Hair follicular keratinocyte (primary cell): ENCODE data around the gene MT1B. TPM values are rescaled to one million over a fixed set of nuclear protein-coding genes. Genes with fewer than 3 reads are reported as not detected.

Source experiments
- total RNA-seq: library from RNA; depleted of rRNA; stranded (reverse); fragments of >200 nt; gene quantifications from 2 replicates; pipeline ENCODE4 v1.2.3, GENCODE V29; 2015

MT1B gene
- not detected in 2 replicates for total RNA-seq

GRCh38 chr16:56651586-56651985, at the start of gene MT1B:
Gene MT1B, plus strand, starts transcription at chr16:56651886. Its CDS starts 68 bp downstream, at chr16:56651954.

GRCh38 chr16:56608043-56608875, 43.4 kb upstream of the MT1B start, which contains the start of gene MT2A:
Gene MT2A, plus strand, starts transcription at chr16:56608584. Its CDS starts 72 bp downstream, at chr16:56608656.

DNA sequence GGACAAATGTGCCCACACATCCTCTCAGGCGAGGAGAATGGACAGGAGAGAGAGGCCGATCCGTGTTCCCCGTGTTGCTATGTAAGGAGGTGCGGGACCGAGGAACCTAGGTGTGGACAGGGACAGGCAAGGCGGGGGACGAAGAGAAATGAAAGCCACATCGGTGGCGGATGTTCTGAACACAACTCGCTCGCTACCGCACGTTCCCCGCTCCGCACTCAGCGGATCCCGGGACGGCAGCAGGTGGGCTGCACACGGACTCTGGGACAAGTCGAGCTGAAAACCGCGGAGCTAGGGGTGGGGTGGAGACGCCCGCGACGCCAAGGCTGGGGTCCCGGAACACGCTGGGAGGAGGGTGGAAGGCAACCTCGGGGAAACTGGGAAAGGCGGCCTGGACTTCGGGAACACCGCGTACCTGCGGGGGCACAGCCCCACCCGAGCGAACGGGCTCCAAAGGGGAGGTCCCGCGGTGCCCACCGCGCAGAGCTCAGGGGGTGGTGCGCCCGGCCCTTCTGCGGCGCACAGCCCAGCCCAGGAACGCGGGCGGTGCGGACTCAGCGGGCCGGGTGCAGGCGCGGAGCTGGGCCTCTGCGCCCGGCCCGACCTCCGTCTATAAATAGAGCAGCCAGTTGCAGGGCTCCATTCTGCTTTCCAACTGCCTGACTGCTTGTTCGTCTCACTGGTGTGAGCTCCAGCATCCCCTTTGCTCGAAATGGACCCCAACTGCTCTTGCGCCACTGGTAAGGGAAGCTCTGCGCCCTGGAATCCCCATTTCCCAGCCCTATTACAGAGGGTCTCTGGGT, 26.3 kb upstream of the MT1B start, which contains the start of gene MT1E:
MT1E (plus strand) TSS at position 642 of the 803 bp plus-strand sequence; CDS start at position 713, 71 bp downstream.

DNA sequence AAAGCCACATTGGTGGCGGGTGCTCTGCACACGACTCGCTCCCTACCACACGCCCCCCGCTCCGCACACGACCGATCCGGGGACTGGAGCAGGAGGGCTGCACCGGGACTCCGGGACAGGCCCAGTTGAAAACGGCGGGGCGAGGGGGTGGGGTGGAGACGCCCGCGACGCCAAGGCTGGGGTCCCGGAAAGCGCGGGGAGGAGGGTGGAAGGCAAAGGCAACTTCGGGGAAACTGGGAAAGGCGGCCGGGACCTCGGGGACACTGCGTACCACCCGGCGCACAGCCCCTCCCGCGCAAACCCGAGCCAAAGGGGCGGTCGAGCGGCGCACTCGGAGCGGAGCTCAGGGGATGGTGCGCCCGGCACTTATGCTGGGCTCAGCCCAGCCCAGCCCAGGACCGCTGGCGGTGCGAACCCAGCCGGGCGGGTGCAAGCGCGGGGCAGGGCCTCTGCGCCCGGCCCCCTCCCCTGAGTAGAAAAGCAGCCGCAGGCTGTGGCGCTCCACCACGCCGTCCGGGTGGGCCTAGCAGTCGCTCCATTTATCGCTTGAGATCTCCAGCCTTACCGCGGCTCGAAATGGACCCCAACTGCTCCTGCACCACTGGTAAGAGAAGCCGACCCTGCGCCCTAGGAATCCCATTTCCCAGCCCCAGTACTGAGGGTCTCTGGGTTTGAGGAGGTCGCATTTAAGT, 19.4 kb upstream of the MT1B start, which contains the start of gene MT1M:
MT1M (plus strand) TSS at position 504 of the 692 bp plus-strand sequence; CDS start at position 577, 73 bp downstream.

GRCh38 chr16:56637814-56638750, 13.6 kb upstream of the MT1B start, which contains the start of gene MT1A:
Gene MT1A, plus strand, starts transcription at chr16:56638666. Its CDS starts 73 bp downstream, at chr16:56638739.

DNA sequence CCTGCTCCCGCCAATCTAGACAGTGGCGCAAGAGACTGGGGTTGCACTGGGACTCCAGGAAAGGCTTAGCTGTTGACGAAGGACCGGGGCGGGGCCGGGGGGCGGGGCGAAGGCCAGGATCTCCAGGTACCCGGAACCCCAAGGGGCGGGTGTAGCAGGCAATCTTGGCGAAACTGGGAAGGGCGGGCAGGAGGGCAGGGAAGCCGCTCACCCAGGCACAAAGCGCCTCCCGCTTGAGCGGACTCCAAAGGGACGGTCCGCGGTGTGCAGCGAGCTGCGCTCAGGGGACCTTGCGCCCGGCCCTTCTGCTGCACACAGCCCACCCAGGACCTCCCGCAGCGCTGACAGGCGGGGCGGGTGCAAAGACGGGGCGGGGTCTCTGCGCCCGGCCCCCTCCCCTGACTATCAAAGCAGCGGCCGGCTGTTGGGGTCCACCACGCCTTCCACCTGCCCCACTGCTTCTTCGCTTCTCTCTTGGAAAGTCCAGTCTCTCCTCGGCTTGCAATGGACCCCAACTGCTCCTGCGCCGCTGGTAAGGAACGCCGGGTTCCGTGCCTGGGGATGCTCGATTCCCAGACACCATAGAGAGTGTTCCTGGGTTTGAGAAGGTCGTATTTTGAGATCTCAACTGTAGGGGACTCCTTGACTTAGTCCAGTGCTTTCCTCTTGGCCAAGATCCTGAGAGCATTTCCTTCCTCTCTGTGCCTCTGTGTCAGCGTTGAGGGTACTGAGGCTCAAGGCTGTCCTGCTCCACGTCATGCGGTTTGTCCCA, 6.1 kb downstream of the MT1B start, which contains the start of gene MT1F:
MT1F (plus strand) TSS at position 405 of the 772 bp plus-strand sequence; CDS start at position 505, 100 bp downstream.

GRCh38 chr16:56667581-56668571, 16.2 kb downstream of the MT1B start, which contains the start of gene MT1G:
Gene MT1G, minus strand, starts transcription at chr16:56668065. Its CDS starts 72 bp downstream, at chr16:56667993.

DNA sequence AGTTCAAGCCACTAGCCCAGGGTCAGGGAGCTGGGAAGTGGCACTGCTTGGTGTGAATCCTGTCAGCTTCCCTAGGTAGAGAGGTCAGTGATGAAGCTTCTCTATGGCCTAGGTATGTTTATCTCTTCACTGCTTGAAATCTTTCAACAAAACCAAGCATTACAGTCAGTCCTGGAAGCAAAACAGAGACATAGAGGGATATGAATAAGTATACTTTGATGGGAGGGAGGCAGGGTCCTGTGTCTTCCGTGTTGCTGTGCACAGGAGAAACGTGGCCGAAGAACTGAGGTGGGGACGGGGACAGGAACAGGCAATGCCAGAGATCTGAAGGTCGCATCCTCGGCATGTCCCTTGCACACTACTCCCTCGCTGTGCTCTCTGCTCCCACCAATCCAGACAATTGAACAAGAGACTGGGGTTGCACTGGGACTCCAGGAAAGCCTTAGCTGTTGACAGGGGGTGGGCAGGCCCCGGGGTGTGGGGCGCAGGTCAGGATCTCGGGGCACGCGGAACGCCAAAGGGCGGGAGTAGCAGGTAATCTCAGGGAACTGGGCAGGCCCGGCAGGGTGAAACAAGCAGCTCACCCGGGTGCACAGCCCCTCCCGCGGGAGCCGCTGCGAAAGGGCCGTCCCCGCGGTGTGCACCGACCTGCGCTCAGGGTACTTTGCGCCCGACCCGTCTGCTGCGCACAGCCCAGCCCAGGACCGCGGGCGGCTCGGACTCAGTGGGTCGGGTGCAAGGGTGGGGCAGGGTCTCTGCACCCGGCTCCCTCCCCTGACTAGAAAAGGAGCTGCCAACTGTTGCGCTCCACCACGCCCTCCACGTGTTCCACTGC, 17.5 kb downstream of the MT1B start, which contains the start of gene MT1H:
MT1H (plus strand) TSS at position 810 of the 835 bp plus-strand sequence. CDS start 71 bp downstream, outside the sequence.

GRCh38 chr16:56681939-56682702, 30.4 kb downstream of the MT1B start, which contains the start of gene MT1X:
Gene MT1X, plus strand, starts transcription at chr16:56682470. Its CDS starts 71 bp downstream, at chr16:56682541.

Other genes starting within 250 kb of the MT1B start
- gene AMFR, start 226.3 kb upstream of the MT1B start, total RNA-seq: 85.7 and 97.8 TPM in 2 replicates
- gene NUDT21, start 200.6 kb upstream of the MT1B start, total RNA-seq: 64.0 and 64.3 TPM in 2 replicates
- 36.2 and 41.2 TPM in 2 replicates for gene OGFOD1, start 200.3 kb upstream of the MT1B start, total RNA-seq
- 30.8 and 60.3 TPM in 2 replicates for gene BBS2, start 131.9 kb upstream of the MT1B start, total RNA-seq
- not detected in 2 replicates for gene MT4, start 86.8 kb upstream of the MT1B start, total RNA-seq
- gene MT3, start 62.4 kb upstream of the MT1B start, total RNA-seq: not detected in 2 replicates
- gene MT2A, start 43.3 kb upstream of the MT1B start, total RNA-seq: 1,517 and 2,286 TPM in 2 replicates
- 18.8 and 161 TPM in 2 replicates for gene MT1E, start 26.1 kb upstream of the MT1B start, total RNA-seq
- 0.23 and 1.1 TPM in 2 replicates for gene MT1M, start 19.2 kb upstream of the MT1B start, total RNA-seq
- 3.5 and 5.2 TPM in 2 replicates for gene MT1A, start 13.2 kb upstream of the MT1B start, total RNA-seq
- 12.2 and 42.8 TPM in 2 replicates for gene MT1F, start 6.1 kb downstream of the MT1B start, total RNA-seq
- 12.8 and 14.0 TPM in 2 replicates for gene MT1G, start 16.2 kb downstream of the MT1B start, total RNA-seq
- 10.1 TPM in 1 of 2 replicates, not detected in the other for gene MT1H, start 17.9 kb downstream of the MT1B start, total RNA-seq
- 538 and 897 TPM in 2 replicates for gene MT1X, start 30.6 kb downstream of the MT1B start, total RNA-seq
- 62.4 and 96.1 TPM in 2 replicates for gene NUP93, start 78.2 kb downstream of the MT1B start, total RNA-seq
- gene SLC12A3, start 213.3 kb downstream of the MT1B start, total RNA-seq: 0.08 TPM in 1 of 2 replicates, not detected in the other